Upper lobe of left lung (tissue), 4 donors: Measurements from ENCODE around the gene GRM5.

Experiments
- CTCF ChIP-seq, 6 experiments: fragments of 450-650 bp in 4 of 6; fragments of 200-600 bp in 2 of 6; sonication (generic) in 2 of 6; IDR thresholded peaks; one replicate each; pipeline ENCODE4 v1.5.1; 2016 to 2019; ENCODE audit warnings: antibody characterized with exemption in 6 of 6
- EP300 ChIP-seq, 4 donors: sonication (generic); formaldehyde crosslinking; IDR thresholded peaks; one replicate each; pipeline ENCODE4 v1.5.1; 2017; ENCODE audit warnings: antibody characterized with exemption in 4 of 4, control low read depth in 2 of 4

GRCh38 chr11:89021339-89021738, 44.4 kb downstream of the GRM5 start:
- no peak for TF ChIP-seq EP300 (IDR thresholded peaks at IDR 0.05)
- no peak for TF ChIP-seq CTCF (IDR thresholded peaks at IDR 0.05)
